ENCODE measurements around the gene STARD7.
A peak's percentile ranks its signal among the peaks of the same experiment; 100 is the strongest.
"Not testable (repeated sequence)": the region's sequence is repeated elsewhere in the genome, so short reads cannot be mapped to it uniquely, and the experiment has no call there.

STARD7 gene

DNA sequence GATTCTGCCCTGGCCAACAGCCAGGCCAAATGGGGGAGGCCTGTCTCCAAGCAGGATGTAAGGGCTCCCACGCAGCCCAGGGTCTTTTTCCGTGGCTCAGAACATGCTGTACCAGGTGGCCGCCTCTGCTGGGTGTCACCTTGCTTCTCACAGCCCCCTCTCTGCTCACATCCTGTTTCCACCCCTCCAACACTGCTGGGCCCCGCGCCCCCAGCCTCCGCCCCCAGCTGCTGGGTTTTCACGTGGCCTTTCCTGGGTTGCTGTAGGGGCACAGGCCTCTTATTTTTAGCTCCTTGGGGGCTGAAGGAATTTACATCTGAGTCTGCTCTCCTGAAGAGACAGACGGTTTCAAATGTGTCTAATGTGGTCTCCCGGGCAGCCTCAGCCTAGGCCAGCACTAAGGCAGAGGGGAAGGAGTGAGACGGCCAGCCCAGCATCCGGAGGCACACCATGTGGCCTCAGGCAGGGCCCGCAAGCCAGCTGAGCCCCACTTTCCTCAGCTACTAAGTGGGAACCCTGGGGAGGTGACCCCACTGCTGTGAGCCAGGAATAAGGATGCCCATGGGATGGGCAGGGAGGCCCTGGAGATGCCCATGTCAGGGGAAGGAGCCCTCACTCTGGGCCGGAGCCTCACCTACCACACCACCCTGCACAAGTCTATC is 44.7 kb downstream of the STARD7 start:
- DNase-seq (ENCODE audit: low read depth in 2 of 2): peak; percentile 85 to 87

DNA sequence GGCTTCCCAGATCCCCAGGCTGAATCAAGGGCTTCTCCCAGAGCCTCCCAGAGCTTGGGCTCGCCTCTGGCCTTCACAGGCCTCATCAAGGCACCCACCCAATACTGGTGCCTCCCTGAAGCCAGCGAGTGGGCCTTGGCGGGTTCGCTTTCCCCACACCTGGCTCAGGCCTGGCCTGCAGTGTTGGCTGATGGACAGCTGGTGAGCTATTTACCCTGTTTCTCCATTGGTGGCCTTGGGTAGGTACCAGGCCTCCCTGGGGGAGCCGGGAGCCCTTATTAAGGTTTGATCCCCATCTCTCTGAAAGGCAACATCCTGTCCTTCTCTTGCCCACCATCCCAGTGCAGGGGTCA is 45.2 kb downstream of the STARD7 start:
- DNase-seq (ENCODE audit: low read depth in 2 of 2): no peak

- DNase-seq (ENCODE audit: low read depth in 2 of 2): no peak
Measured at GRCh38 chr2:96161898-96162297, 46.7 kb downstream of the STARD7 start.

DNA sequence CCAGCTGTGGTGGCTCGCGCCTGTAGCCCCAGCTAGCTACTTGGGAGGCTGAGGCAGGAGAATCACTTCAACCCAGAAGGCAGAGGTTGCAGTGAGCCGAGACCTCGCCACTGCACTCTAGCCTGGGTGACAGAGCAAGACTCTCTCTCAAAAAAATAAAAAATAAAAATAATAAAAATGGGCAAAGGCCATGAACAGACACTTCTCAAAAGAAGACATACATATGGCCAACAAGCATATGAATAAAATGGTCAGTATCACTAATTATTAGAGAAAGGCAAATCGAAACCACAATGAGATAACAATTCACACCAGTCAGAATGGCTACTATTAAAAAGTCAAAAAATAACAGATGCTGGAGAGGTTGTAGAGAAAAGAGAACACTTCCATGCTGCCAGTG is 48.3 kb downstream of the STARD7 start:
- DNase-seq (ENCODE audit: low read depth in 2 of 2): not testable (repeated sequence)

GRCh38 chr2:96159084-96159830 is 49.4 kb downstream of the STARD7 start:
- no peak for DNase-seq (ENCODE audit: low read depth in 2 of 2)

GRCh38 chr2:96158554-96158940 is 50.1 kb downstream of the STARD7 start:
- DNase-seq (ENCODE audit: low read depth in 2 of 2): no peak

GRCh38 chr2:96157649-96158553 is 50.7 kb downstream of the STARD7 start:
- DNase-seq (ENCODE audit: low read depth in 2 of 2): peak; percentile 83 to 89

DNA sequence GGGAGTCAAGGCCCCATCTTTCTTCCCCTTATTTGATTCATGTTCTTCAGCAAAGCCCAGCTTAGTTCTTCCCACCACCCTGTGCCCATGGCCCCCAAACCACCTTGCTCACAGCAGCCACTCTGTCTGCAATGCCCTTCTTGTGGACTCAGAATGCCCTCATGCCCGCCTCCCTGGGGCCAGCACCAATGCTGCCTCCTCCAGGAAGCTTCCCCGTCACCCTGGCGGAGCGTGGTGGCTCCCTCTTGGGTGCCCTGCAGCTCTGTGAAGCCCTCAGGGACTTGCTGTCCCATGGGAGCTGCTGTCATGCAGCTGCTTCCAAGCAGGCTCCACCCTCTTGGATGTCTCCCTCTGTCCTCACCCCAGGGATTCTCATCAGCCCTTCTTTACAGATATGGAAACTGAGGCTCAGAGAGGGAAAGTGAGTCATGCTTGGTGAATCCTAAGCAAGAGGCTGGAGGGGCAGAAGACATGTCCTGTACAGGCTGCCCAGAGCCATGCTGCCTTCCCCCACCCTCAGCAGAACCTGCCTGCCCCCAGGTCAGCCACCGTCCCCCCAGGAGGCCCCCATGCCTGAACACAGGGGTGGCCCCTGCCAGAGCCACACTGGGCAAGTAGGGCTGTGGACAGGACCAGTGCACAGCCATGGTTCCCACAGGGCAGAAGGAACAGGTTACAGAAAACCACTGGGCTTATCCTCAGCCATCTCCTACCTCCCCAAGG is 51.5 kb downstream of the STARD7 start:
- no peak for DNase-seq (ENCODE audit: low read depth in 2 of 2)

DNA sequence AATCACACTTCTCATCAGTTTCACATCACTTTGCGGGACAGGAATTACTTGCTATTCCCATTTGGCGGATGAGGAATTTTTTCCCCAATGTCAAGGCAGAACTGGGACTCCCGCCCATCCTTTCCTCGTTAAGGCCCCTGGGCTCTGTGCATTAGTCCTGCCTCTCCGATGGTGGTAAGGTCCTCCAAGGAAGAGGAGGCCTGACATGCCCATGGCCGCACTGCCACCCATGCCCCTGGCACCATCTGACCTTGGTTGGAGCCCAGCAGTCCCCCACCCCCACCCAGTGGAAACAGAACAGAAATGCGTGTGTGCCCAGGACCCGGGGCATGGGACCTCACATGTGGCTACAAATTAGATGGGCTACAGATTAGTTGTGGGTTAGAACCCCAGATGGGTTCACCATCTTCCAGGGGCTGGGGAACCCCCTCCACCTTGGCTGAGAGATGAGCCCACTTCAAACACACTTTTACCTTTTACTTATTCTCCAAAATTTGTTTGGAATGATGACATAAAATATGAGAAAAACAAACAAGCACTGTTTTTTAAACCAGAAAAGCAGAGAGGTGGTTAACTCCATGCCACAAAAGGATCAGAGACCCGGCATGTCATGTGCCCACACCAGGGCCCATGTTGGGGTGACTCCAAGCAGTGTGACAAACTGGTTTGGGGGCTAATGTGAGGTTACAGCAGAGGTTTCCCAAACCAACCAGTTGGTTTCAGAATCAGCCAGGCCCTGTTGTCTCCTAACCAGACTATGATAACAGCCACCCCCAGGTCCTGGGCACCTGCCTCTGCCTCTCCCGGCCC is 52.4 kb downstream of the STARD7 start:
- DNase-seq (ENCODE audit: low read depth in 2 of 2): no peak

DNA sequence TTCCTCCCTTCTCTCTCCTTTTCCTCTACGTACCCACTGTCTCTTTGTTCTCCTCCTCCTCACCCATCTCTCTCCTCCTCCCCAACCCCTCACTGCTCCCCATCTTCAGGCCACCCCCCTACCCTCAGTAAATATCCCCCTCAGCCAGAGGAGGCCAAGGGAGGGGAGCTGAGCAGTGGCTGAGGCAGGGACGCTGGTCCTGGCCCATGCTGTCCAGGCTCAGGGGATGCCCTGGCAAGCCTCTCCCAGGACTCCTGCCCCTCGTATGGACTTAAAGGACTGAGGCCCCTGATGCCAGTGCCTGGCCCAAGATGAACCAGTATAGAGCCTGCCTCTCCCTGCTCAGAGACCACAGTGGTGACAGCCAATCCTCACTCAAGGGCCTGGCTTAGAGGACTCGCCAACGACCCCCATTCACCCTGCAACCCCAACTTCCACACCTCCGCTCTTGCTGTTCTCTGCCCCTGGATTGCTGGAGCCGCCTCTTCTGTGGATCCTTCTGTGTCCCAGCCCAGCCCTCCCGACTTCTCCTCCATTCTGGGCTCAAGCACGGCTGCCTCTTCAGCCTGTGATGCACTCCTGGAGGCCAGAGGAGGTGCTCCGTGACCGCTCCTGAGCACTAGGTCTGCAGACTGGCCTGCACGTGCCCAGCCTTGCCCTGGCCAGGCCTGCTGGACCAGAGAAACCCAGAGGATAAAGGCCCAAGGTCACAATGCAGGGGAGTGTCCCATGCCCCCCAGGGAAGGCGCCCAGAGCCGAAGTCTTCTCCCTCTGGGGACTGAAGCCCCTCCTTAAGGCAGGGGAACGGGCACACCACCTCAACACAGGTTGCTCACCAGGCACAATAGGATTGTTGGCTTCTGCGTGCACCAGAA is 53.9 kb downstream of the STARD7 start:
- no peak for DNase-seq (ENCODE audit: low read depth in 2 of 2)

- no peak for DNase-seq (ENCODE audit: low read depth in 2 of 2)
Measured at GRCh38 chr2:96153991-96154431, 54.6 kb downstream of the STARD7 start.

DNA sequence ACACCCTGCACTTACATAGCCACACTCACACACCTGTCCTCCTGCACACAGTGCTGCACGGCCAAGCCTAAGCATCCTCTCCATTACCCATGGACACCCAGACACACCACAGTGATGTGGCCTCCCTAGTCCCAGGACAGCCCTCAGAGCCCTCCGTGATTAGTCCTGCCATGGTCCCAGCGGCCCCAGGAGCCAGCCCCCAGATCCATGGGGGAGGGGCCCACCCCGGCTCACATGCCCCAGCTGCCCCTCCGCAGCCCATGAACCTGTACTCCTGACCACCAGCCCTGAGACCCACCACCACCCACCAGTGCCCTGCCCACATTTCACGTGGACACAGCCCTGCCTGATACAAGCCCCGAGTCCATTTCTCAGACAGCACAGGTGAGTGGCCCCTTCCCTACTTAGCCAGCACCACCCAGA is 55.3 kb downstream of the STARD7 start:
- DNase-seq (ENCODE audit: low read depth in 2 of 2): no peak

- no peak for DNase-seq (ENCODE audit: low read depth in 2 of 2)
Measured at GRCh38 chr2:96152304-96153161, 56.1 kb downstream of the STARD7 start.

- no peak for DNase-seq (ENCODE audit: low read depth in 2 of 2)
Measured at GRCh38 chr2:96151595-96152303, 56.9 kb downstream of the STARD7 start.

GRCh38 chr2:96150791-96151594 is 57.6 kb downstream of the STARD7 start:
- no peak for DNase-seq (ENCODE audit: low read depth in 2 of 2)

DNA sequence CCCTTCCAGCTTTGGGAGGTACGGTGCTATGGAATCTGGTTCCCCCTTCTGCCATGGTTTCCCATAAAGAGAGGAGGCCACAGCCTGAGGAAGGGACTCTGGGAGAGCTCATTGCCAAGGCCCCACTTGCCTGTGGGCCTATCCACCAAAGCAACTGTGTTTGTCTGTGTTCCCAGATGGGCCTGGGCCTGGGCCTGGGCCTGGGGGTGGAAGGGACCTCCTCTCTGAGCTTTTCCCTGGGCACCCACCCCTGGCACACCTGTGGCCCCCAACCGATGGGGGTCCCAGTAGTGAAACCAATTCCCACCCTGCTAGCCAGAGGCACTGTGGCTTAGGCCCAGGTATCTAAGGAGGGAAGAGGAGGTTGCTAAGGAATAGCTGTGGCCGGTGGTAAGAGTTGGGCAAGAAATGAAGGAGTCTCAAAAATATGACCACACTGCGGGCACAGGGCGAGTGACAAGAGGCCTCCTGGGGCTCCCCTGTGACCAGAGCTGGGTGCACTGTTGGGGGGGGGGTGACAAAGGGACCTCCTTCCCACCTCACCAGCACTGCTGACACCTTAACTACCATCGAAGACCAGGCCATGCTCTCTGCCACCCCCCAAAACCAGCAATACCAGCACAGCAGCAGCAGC is 58.5 kb downstream of the STARD7 start:
- DNase-seq (ENCODE audit: low read depth in 2 of 2): no peak
